DOHH2 (cell line): ENCODE results near the gene CHST5.

Source experiments
- H3F3A ChIP-seq: fragments of 200-600 bp; sonication (generic), shearing (Covaris generic); 2 replicates; pipeline ENCODE4 v1.6.0; 2016; ENCODE audit warnings: antibody characterized with exemption, mild to moderate bottlenecking; ENCODE audit not compliant: control insufficient read depth, insufficient read depth
- H3K27ac ChIP-seq: fragments of 200-600 bp; sonication (generic); 2 replicates; pipeline ENCODE4 v1.5.1; 2014; ENCODE audit warnings: low read depth, mild to moderate bottlenecking, low read length, moderate library complexity
- H3K27me3 ChIP-seq: fragments of 200-600 bp; sonication (generic); 2 replicates; pipeline ENCODE4 v1.6.1; 2014; ENCODE audit warnings: mild to moderate bottlenecking, low read length, mixed read lengths; ENCODE audit not compliant: control insufficient read depth
- H3K36me3 ChIP-seq: fragments of 200-600 bp; sonication (generic); 2 replicates; pipeline ENCODE4 v1.6.1; 2014; ENCODE audit warnings: mild to moderate bottlenecking, low read length, moderate library complexity, mixed read lengths; ENCODE audit not compliant: control insufficient read depth
- H3K4me1 ChIP-seq: fragments of 200-600 bp; sonication (generic); 2 replicates; pipeline ENCODE4 v1.6.1; 2014; ENCODE audit warnings: mild to moderate bottlenecking, low read length, mixed read lengths; ENCODE audit not compliant: control insufficient read depth
- H3K4me2 ChIP-seq: fragments of 200-600 bp; sonication (generic); 2 replicates; pipeline ENCODE4 v1.6.0; 2014; ENCODE audit warnings: mild to moderate bottlenecking, low read length, moderate library complexity
- H3K4me3 ChIP-seq: fragments of 200-600 bp; sonication (generic); 2 replicates; pipeline ENCODE4 v1.5.1; 2014; ENCODE audit warnings: mild to moderate bottlenecking, low read length, mixed read lengths
- H3K79me2 ChIP-seq: fragments of 200-600 bp; sonication (generic); 2 replicates; pipeline ENCODE4 v1.6.1; 2014; ENCODE audit warnings: mild to moderate bottlenecking, low read length, mixed read lengths; ENCODE audit not compliant: control insufficient read depth
- H3K9me2 ChIP-seq: fragments of 200-600 bp; sonication (generic); replicated peaks from 2 replicates; pipeline ENCODE4 v1.6.1; 2014; ENCODE audit warnings: mild to moderate bottlenecking, low read length, mixed read lengths; ENCODE audit not compliant: control insufficient read depth
- H3K9me3 ChIP-seq: fragments of 200-600 bp; sonication (generic); 2 replicates; pipeline ENCODE4 v1.6.1; 2014; ENCODE audit warnings: antibody characterized with exemption, low read length, mixed read lengths; ENCODE audit not compliant: control insufficient read depth, insufficient read depth
- H4K20me1 ChIP-seq: fragments of 200-600 bp; sonication (generic); 2 replicates; pipeline ENCODE4 v1.6.0; 2014; ENCODE audit warnings: low read depth, mild to moderate bottlenecking, antibody characterized with exemption, low read length, moderate library complexity; ENCODE audit not compliant: control insufficient read depth, insufficient read depth
- EZH2phosphoT487 ChIP-seq: fragments of 200-600 bp; sonication (generic); IDR thresholded peaks from 2 replicates; pipeline ENCODE4 v1.6.1; 2017; ENCODE audit warnings: borderline replicate concordance, mild to moderate bottlenecking, antibody characterized with exemption, low read length, moderate library complexity, mixed read lengths
- TF ChIP-seq, protein P1 (sequence below): fragments of 200-600 bp; sonication (generic); IDR thresholded peaks from one replicate; pipeline ENCODE4 v1.5.1; 2014; ENCODE audit warnings: antibody characterized with exemption, mild to moderate bottlenecking, low read depth, low read length; ENCODE audit not compliant: poor library complexity, severe bottlenecking

CHST5 gene

DNA sequence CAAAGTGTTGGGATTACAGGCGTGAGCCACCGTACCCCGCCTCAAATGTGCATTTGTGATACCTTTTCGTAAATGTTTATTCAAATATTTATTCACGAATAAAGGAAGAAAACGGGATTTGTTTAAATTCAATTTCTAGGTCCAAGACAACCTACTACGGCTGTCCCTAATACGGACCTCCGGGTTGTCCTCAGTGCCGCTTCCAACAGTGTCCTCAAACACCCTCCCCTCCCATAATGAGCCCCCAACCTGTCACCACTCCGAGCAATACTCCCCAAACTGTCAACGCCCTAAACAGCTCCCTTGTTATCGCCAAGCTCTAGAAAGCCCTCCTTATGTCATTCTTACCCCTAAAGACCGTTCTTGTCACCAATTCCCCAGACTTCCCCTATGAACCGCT is 29.7 kb upstream of the CHST5 start:
- no peaks in the 10 kb centered on the region for H3K9me3 ChIP-seq
- H3K4me1 ChIP-seq: peaks cover 54% of the 10 kb centered on the region
- H3K4me2 ChIP-seq: peak overlapping the region; percentile 94
- H3K36me3 ChIP-seq: peaks cover 36% of the 10 kb centered on the region
- H3K79me2 ChIP-seq: peaks cover 33% of the 10 kb centered on the region
- H4K20me1 ChIP-seq: peaks cover 7% of the 10 kb centered on the region; the same call in 1 of the 2 replicates
- peak overlapping the region; percentile 99 for H3K4me3 ChIP-seq
- no peaks in the 10 kb centered on the region for H3K9me2 ChIP-seq
- no peaks in the 10 kb centered on the region for H3K27me3 ChIP-seq
- H3F3A ChIP-seq: peaks cover 12% of the 10 kb centered on the region
- no peak for TF ChIP-seq EZH2phosphoT487
- TF ChIP-seq, protein P1, sequence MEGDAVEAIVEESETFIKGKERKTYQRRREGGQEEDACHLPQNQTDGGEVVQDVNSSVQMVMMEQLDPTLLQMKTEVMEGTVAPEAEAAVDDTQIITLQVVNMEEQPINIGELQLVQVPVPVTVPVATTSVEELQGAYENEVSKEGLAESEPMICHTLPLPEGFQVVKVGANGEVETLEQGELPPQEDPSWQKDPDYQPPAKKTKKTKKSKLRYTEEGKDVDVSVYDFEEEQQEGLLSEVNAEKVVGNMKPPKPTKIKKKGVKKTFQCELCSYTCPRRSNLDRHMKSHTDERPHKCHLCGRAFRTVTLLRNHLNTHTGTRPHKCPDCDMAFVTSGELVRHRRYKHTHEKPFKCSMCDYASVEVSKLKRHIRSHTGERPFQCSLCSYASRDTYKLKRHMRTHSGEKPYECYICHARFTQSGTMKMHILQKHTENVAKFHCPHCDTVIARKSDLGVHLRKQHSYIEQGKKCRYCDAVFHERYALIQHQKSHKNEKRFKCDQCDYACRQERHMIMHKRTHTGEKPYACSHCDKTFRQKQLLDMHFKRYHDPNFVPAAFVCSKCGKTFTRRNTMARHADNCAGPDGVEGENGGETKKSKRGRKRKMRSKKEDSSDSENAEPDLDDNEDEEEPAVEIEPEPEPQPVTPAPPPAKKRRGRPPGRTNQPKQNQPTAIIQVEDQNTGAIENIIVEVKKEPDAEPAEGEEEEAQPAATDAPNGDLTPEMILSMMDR: no peak
- H3K27ac ChIP-seq: peak overlapping the region; percentile 71

DNA sequence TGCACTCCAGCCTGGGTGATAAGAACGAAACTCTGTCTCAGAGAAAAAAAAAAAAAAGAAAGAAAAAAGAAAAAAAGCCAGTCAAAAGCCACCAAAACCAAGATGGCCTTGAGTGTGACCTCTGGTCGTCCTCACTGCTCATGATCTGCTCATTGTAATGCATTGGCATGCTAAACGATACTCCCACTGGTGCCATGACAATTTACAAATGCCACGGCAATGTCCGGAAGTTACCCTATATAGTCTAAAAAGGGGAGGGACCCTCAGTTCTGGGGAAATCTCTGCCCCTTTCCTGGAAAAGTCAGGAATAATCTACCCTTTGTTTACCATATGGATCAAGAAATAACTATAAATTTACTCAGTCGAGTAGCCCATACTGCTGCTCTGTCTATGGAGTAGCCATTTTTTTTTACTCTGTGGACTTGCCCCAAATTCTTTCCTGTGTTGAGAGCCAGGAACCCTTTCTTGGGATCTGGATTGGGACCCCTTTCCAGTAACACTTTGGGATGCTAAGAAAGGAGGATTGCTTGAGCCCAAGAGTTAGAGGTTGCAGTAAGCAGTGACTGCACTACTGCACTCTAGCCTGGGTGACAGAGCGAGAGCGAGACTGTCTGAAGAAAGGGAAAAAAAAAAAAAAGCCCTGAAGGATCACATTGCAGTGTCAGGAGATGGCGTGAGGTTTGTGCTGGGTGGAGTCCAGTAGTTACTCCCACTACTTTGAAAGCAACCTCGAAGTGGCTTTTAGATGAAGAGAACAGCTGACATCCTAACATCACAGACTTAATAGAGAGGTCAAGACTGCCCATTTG is 23.9 kb upstream of the CHST5 start:
- Histone ChIP-seq H3K4me2 (no peak overlapping the region), H3F3A (peaks cover 2% of the 10 kb centered on the region; the same call in 1 of the 2 replicates), H3K27me3 (no peaks in the 10 kb centered on the region), H3K4me1 (peaks cover 16% of the 10 kb centered on the region), H3K79me2 (peaks cover 6% of the 10 kb centered on the region), H3K9me2 (no peaks in the 10 kb centered on the region), H3K27ac (no peak overlapping the region), H3K4me3 (no peak overlapping the region), H3K36me3 (no peaks in the 10 kb centered on the region), H3K9me3 (no peaks in the 10 kb centered on the region), H4K20me1 (no peaks in the 10 kb centered on the region)
- TF ChIP-seq, protein P1: no peak
- no peak for TF ChIP-seq EZH2phosphoT487

DNA sequence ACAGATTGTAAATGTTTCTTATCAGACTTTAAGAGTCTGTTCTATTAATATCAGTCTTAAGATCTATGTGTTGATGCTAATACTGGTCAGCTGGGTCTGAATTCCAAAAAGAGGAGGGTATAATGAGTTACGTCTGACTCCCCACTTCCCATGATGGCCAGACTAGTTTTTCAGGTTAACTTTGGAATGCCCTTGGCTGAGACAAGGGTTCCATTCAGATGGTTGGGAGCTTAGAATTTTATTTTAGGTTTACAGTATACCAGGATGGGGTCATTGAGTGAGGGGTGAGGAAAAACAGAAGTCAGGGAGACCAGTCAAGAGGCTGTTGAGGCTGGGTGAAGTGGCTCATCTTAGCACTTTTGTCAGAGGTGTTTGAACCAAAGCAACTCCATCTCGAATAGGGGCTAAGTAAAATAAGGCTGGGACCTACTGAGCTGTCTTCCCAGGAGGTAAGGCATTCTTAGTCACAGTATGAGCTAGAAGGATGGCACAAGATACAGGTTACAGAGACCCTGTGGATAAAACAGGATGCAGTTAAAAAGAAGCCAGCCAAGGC is 23.0 kb upstream of the CHST5 start:
- peaks cover 10% of the 10 kb centered on the region for H3K79me2 ChIP-seq
- H3K27me3 ChIP-seq: no peaks in the 10 kb centered on the region
- H3K9me2 ChIP-seq: no peaks in the 10 kb centered on the region
- H3K4me3 ChIP-seq: no peak overlapping the region
- H3K9me3 ChIP-seq: no peaks in the 10 kb centered on the region
- no peaks in the 10 kb centered on the region for H3F3A ChIP-seq
- TF ChIP-seq, protein P1: no peak
- TF ChIP-seq EZH2phosphoT487: no peak
- H3K4me1 ChIP-seq: peaks cover 13% of the 10 kb centered on the region
- no peaks in the 10 kb centered on the region for H4K20me1 ChIP-seq
- H3K36me3 ChIP-seq: no peaks in the 10 kb centered on the region
- H3K27ac ChIP-seq: no peak overlapping the region
- H3K4me2 ChIP-seq: no peak overlapping the region
